ENCODE results near the gene RABEP2. TPM values are rescaled to one million over a fixed set of nuclear protein-coding genes. Genes with fewer than 3 reads are reported as not detected.

The RABEP2 gene
- total RNA-seq, 4 donors from 2014 or later = 18.9 to 30.2 (median 24.9) TPM

DNA sequence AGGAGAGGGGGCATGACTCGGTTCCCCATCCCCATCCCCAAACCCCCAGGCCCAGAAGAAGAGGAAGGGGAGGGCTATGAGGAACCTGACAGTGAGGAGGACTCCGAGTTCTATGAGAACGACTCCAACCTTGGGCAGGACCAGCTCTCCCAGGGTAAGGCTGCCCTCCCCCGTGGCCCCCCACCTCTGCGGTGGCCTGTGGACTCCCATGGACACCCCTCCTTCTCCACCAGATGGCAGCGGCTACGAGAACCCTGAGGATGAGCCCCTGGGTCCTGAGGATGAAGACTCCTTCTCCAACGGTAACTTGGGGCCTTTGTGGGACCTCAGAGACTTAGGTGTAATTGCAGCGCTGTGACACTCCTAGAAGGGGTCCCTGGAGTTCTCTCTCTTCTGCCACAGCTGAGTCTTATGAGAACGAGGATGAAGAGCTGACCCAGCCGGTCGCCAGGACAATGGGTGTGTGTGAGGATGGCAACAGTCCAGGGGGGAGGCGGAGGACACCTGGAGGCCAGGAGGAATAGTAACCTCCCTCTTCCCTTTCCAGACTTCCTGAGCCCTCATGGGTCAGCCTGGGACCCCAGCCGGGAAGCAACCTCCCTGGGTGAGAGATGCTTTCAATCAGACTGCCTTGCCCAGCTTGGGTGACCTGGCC lies 12.3 kb upstream of the RABEP2 start:
- WGBS, 2 donors (ENCODE audit: low coverage in 1 of 2) = 43 to 64% methylated on average over 1 to 6 of the region's 14 CpGs
- H3K9me3 ChIP-seq = no peaks in the 10 kb centered on the region
- no peak overlapping the region for H3K27ac ChIP-seq
- no peaks in the 10 kb centered on the region for H3K36me3 ChIP-seq
- H3K4me3 ChIP-seq = no peak overlapping the region
- ATAC-seq = no peak
- TF ChIP-seq POLR2AphosphoS5 (IDR thresholded peaks at IDR 0.05) (no peak), EP300 (IDR thresholded peaks at IDR 0.05) (no peak), POLR2A (IDR thresholded peaks at IDR 0.05) (no peak)
- TF ChIP-seq, protein P1, sequence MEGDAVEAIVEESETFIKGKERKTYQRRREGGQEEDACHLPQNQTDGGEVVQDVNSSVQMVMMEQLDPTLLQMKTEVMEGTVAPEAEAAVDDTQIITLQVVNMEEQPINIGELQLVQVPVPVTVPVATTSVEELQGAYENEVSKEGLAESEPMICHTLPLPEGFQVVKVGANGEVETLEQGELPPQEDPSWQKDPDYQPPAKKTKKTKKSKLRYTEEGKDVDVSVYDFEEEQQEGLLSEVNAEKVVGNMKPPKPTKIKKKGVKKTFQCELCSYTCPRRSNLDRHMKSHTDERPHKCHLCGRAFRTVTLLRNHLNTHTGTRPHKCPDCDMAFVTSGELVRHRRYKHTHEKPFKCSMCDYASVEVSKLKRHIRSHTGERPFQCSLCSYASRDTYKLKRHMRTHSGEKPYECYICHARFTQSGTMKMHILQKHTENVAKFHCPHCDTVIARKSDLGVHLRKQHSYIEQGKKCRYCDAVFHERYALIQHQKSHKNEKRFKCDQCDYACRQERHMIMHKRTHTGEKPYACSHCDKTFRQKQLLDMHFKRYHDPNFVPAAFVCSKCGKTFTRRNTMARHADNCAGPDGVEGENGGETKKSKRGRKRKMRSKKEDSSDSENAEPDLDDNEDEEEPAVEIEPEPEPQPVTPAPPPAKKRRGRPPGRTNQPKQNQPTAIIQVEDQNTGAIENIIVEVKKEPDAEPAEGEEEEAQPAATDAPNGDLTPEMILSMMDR (IDR thresholded peaks at IDR 0.05) = no peak
- peaks cover 28% of the 10 kb centered on the region for H3K27me3 ChIP-seq
- peaks cover 0 to 12% (median 0%) of the 10 kb centered on the region in 3 donors for H3K4me1 ChIP-seq

DNA sequence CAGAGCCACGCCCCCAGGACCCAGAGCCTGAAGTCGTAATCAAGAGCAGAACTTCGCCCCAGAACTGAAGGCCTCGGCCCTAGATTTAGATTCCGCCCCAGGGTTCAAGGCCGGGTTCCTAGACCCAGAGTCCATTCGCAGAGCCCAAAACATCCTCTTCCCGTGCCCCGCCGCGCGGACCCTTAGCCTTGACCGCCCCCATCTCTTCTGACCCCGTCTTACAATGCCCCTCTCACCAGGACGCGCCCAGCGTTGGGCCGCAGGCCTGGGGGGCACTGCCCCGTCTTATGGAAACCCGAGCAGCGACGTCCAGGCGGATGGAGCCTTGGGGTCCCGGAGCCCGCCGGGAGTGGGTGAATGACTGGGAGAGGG lies 11.7 kb upstream of the RABEP2 start:
- no peaks in the 10 kb centered on the region for H3K9me3 ChIP-seq
- peaks cover 28% of the 10 kb centered on the region for H3K27me3 ChIP-seq
- peak overlapping the region in 1 of 2 donors; percentile 33 for H3K4me3 ChIP-seq
- peaks cover 0 to 12% (median 0%) of the 10 kb centered on the region in 3 donors for H3K4me1 ChIP-seq
- WGBS, 2 donors (ENCODE audit: low coverage in 1 of 2) = no CpG with 5 or more reads among the region's 26 CpGs
- ATAC-seq = no peak
- TF ChIP-seq, protein P1 (IDR thresholded peaks at IDR 0.05) = no peak
- TF ChIP-seq EP300 (IDR thresholded peaks at IDR 0.05) (no peak), POLR2A (IDR thresholded peaks at IDR 0.05) (no peak), POLR2AphosphoS5 (IDR thresholded peaks at IDR 0.05) (no peak)
- no peaks in the 10 kb centered on the region for H3K36me3 ChIP-seq
- H3K27ac ChIP-seq = no peak overlapping the region

DNA sequence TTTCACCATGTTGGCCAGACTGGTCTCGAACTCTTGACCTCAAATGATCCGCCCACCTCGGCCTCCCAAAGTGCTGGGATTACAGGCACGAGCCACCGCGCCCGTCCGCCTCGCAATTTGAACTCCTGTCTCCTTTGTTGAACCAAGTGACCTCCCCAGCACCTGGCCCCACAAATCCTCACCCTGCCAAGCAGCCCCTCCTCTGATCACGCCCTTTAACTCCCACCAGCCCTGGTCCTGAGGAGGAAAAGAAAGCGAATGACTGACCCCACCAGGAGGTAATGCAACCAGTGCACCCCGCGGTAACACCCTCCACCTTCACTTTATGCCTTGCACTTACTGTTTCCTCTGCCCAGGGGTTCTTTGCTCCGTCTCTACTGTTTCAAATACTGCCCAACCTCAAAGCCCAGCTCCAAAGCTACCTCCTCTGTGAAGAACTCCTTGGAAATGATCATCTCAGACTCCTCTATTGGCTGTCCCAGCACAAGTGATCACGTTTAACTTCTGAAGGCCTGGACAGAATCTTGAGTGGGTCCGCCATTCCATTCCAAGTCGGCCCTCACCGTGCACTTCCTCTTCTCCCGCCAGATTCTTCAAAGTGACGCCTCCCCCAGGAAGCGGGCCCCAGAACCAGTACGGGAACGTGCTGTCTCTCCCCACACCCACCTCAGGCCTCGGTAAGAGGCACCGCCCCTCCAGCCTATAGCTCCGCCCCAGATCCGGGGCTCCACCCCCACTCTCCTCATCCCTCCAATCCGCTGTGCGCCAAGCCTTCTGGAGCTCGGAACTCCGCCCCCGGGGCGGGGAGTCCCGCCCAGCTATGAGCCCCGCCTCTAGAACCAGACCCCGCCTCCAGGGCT lies 11.1 kb upstream of the RABEP2 start:
- peaks cover 0 to 12% (median 0%) of the 10 kb centered on the region in 3 donors for H3K4me1 ChIP-seq
- WGBS, 2 donors (ENCODE audit: low coverage in 1 of 2) = 43% methylated on average over 15 of the region's 36 CpGs; no CpG with 5 or more reads in 1 of the 2 donors
- no peaks in the 10 kb centered on the region for H3K9me3 ChIP-seq
- peaks cover 28% of the 10 kb centered on the region for H3K27me3 ChIP-seq
- peak overlapping the region in 1 of 2 donors; percentile 33 for H3K4me3 ChIP-seq
- no peak overlapping the region for H3K27ac ChIP-seq
- TF ChIP-seq EP300 (IDR thresholded peaks at IDR 0.05) (no peak), POLR2AphosphoS5 (IDR thresholded peaks at IDR 0.05) (no peak)
- peak; percentile 93 for ATAC-seq
- no peaks in the 10 kb centered on the region for H3K36me3 ChIP-seq

DNA sequence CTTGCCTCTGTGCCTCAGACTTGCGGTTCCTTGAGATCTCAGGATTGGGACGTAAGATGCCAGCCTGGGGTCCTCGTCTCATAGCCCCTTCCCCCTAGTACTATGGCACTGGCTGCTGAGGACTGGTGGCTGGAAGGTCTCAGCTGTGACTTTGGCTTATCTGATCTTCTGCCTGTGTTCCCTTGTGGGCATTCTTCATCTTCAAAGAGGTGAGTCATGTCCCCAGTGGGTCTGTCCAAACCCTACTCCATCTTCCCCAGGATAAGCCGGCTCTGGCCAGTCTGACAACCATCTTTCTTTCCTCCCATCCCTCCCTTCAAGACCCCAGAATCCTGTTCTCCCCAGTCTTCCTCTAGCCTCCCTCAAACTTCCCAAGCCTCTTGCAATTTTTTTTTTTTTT lies 10.3 kb upstream of the RABEP2 start:
- H3K4me3 ChIP-seq = no peak overlapping the region
- WGBS, 2 donors (ENCODE audit: low coverage in 1 of 2) = 80 to 100% methylated on average over 2 to 3 of the region's 4 CpGs
- H3K27ac ChIP-seq = no peak overlapping the region
- H3K9me3 ChIP-seq = no peaks in the 10 kb centered on the region
- H3K36me3 ChIP-seq = no peaks in the 10 kb centered on the region
- H3K27me3 ChIP-seq = peaks cover 28% of the 10 kb centered on the region
- no peak for ATAC-seq
- TF ChIP-seq POLR2A (IDR thresholded peaks at IDR 0.05) (no peak), EP300 (IDR thresholded peaks at IDR 0.05) (no peak), POLR2AphosphoS5 (IDR thresholded peaks at IDR 0.05) (no peak)
- TF ChIP-seq, protein P1 (IDR thresholded peaks at IDR 0.05) = no peak
- H3K4me1 ChIP-seq = peaks cover 0 to 12% (median 0%) of the 10 kb centered on the region in 3 donors

- TF ChIP-seq POLR2AphosphoS5 (IDR thresholded peaks at IDR 0.05) = no peak
- no peak for TF ChIP-seq EP300 (IDR thresholded peaks at IDR 0.05)
- no peak for TF ChIP-seq POLR2A (IDR thresholded peaks at IDR 0.05)
- TF ChIP-seq, protein P1 (IDR thresholded peaks at IDR 0.05) = no peak
- H3K4me3 ChIP-seq = no peak overlapping the region
- peaks cover 0 to 12% (median 0%) of the 10 kb centered on the region in 3 donors for H3K4me1 ChIP-seq
- 80% methylated on average over 1 to 5 of the region's 8 CpGs for WGBS, 2 donors (ENCODE audit: low coverage in 1 of 2)
- peaks cover 17% of the 10 kb centered on the region for H3K27me3 ChIP-seq
- ATAC-seq = no peak
- no peak overlapping the region for H3K27ac ChIP-seq
- no peaks in the 10 kb centered on the region for H3K36me3 ChIP-seq
- no peaks in the 10 kb centered on the region for H3K9me3 ChIP-seq
These were observed 8.1 kb upstream of the RABEP2 start for GRCh38 chr16:28933171-28933570.

All from gastroesophageal sphincter (tissue), 4 donors.